ENCODE data around the gene TCTN1.
"Not testable (repeated sequence)": the region's sequence is repeated elsewhere in the genome, so short reads cannot be mapped to it uniquely, and the experiment has no call there.

The TCTN1 gene

DNA sequence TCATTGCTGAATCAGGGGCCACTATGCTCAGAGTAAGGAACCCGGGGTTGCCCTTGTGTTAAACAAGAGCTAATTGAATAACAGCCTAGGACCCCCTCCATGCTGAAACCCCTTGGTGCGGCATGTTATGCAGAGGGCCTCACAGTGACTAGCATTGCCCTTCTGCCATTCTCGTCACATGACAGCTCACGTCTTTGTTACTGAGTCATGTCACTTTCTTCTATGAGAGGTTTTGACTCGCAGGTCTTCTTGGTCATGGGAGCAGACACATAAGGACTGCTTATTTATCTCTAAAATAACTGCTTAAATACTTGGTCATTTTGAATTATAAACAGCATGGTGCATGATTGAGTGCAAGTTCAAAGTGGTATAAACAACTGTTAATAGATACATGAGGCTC, 24.9 kb downstream of the TCTN1 start:
- DNase-seq (ENCODE audit: low read depth), result no peak

DNA sequence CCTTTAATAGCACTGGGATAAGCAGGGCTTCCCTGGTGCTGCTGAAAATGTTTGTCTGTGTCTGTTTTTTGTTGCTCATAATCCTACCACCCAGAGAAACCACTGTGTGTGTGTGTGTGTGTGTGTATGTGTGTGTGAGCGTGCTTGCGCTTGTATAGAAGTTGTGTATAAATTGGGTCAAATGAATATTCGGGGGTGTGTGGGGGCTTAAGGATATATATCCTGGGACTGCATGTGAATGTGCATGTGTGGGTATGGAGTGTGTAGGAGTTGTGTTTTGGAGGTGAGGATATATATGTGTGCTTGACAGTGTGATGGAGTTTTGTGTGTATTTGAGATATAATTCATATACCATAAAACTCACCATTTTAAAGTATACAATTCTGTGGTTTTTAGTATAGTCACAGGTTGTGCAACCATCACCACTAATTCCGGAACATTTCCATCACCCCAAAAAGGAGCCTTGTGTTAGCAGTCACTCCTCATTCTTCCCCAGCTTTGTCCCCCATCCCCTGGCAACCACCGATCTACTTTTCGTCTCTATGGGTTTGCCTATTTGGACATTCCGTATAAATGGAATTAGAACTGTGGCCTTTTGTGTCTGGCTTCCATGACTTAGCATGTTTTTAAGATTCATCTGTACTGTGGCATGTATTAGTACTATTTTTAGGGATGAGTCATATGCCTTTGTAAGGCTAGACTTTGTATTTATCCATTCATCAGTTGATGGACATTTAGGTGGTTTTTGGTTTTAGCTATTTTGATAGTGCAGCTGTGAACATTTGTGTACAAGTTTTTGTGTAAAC, 25.6 kb downstream of the TCTN1 start:
- peak; percentile 10 for DNase-seq (ENCODE audit: low read depth)

DNA sequence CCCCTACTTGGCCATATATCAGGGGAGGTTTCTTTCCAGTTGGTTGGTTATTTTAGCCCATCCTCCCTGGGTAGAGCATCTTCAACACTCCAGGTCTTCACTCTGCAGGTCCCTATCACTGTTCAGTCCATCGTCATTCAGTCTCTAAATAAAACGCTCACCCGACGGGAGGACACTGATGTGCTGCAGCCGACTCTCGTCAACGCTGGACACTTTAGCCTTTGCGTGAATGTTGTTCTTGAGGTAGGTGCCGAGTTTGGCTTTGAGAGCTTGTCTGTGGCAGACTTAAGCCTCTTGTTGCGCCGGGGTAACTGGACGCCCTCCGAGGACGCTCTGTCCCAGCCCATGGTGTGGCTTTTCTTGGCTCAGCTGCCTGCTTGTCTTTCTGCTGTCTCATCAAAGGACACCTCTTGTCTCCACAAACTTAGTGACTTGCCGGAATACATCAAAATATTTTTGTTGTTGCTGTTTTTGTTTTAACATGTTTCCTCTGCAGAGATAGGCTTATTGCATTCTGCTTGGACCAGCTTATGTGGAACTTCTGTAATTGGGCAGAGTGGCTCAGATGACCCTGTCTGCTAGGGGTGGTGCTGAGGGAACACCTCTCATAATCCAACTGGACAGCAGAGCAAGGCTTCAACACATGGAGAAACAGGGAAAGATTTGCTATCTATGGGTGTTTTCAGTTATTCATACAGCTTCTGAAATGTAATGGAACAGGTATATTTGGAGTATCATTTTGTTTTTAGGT, 26.5 kb downstream of the TCTN1 start:
- no peak for DNase-seq (ENCODE audit: low read depth)

DNA sequence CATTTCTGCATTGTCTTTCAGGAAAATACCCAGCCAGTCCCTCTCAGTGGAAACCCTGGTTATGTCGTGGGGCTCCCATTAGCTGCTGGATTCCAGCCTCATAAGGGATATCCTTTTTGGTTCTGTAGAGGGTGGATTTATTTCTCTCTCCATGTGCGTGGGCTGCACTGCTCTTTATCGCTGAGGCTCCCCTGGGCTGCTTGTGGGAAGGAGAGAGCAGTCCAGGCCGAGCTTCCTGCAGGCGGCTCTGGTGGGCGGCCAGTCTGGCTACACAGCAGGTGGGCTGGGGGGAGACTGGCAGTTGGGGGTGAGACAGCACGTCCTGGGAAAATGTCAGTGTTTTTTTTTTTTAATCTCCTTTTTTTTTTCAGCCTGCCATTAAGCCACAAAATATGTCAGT, 27.6 kb downstream of the TCTN1 start:
- no peak for DNase-seq (ENCODE audit: low read depth)

DNA sequence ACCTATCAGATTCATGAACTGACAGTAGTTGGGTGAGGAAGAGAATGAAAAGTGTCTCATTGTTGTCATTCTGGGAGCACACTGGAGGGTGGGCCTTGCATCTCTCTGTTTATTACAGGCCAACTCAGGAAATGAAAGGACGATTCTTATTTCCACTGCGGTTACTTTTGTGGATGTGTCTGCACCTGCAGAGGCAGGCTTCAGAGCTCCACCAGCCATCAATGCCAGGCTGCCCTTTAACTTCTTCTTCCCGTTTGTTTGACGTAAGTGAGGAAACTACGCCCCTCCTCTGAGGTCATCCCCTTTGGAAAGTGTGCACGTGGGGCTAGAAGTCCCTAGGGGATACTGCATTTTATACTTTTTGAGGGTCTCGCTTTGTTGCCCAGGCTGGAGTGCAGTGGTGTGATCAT, 33.7 kb downstream of the TCTN1 start:
- no peak for DNase-seq (ENCODE audit: low read depth)

DNA sequence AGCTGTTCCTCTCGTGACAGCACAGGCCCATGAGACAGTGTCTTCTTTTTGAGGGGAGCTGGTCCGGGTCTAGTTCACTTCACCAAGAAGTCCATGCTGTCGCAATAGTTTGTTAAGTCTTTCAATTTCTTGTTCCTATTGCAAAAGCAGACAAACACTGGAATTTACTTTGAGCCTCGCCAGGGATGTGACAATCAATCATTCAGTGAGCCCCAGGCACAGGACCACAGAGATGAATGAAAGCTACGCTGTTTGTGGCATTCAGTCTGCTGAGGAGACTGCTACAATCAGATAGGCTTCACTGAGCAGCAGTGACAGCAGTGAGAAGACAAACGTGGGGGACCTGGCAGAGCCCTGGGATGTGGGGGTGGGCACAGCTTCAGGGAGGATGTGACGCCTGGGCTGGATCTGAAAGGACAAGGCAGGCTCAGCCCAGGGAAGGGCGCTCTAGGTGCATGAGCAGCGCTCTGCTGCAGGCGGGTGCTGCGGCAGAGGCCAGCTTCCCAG, 35.5 kb downstream of the TCTN1 start:
- no peak for DNase-seq (ENCODE audit: low read depth)

DNA sequence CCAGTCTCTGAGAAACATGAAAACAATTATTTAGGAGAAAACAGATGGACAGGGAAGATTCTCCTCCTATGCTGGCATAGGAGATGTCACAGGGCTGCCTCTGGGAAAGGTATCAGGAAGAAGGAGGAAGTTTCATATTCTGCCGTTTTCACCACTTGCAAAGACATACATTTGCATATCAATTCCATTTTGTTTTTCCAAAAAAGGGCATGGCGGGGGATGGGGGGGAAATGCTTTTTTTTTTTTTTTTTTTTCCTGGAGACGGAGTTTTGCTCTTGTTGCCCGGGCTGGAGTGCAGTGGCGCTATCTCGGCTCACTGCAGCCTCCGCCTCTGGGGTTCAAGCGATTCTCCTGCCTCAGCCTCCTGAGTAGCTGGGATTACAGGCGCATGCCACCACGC, 40.3 kb downstream of the TCTN1 start:
- DNase-seq (ENCODE audit: low read depth), result not testable (repeated sequence)

DNA sequence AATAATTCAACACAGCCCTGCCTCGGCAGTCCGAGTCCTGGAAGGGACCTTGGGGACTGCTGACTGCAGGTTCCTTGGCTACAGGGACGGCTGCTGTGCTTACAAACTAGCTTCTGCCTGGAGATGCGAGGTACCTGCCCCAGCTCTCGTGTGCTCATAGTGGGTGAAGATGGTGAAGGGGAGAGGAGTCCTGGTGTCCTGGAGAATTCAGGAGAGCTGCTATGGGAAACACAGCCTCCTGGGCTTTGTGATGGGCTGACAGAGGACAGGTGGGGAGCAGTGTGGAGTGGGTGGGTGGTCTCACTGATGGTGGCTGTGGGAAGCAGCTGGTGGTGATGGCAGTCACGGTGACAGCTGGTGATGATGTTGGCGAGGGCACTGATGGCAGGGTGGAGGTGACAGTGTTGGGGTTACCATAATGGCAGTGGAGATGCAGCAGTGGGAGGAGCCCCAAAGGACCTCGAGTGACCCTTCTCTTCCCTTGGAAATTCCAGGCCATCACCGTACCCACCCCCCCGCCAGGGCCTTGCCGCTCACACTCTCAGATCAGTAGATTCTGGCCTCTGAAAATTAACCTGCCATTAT, 42.2 kb downstream of the TCTN1 start:
- DNase-seq (ENCODE audit: low read depth), result no peak

DNA sequence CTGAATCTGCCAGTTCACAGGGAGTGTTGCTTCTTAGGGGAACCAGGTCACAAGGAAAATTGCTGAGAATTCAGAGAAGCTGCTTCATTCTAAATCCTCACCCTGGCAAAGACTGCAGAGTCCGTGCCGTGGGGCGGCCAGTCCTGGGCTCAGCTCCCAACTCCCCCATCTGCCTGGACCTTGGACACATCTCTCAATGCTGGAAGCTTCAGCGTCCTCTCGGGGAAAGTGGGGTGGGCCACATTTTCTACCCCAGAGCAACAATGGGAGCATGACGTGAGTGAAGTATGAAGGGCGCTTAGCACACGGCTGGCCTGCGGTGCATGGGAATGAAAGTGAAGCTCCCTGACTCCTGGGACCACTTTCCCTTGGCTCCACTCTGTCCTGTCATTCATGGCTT, 43.8 kb downstream of the TCTN1 start:
- no peak for DNase-seq (ENCODE audit: low read depth)

DNA sequence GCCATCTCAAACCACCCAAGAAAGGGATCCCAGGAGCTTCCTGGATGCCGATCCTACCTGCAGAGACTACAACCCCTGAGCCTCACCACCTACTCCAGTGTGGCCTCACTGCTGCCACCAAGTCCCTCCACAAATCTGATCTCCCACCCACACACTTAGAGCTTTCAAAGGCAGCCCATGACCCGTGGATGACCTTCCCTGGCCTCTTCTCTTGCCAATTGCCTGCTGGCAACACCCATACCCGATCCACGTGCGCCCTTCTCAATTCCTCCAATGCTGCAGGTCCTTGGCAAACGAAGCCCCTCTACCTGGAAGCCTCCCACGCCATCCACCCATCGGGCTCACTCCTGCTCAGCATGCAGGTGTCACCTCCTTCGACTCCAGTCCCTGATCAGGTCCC, 44.3 kb downstream of the TCTN1 start:
- DNase-seq (ENCODE audit: low read depth), result no peak

DNA sequence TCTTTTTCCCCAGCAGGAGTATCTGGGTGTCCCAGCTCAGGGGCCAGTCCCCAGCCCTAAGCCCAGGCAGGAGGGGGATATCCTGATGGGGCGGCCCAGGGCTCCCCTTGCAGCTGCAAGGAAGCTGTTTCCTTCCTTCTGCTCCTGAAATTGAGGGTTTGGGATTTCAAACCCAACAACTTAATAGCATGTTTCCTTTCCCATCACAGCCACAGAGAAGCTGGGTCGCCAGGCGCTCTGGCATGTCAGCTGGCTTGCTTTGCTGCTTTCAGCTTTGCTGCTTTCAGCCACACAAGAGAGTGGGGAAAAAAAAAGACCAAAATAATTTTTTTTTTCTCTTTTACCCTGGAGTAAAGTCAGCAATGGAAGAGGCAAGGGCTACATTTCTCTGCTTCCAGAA, 44.9 kb downstream of the TCTN1 start:
- no peak for DNase-seq (ENCODE audit: low read depth)

DNA sequence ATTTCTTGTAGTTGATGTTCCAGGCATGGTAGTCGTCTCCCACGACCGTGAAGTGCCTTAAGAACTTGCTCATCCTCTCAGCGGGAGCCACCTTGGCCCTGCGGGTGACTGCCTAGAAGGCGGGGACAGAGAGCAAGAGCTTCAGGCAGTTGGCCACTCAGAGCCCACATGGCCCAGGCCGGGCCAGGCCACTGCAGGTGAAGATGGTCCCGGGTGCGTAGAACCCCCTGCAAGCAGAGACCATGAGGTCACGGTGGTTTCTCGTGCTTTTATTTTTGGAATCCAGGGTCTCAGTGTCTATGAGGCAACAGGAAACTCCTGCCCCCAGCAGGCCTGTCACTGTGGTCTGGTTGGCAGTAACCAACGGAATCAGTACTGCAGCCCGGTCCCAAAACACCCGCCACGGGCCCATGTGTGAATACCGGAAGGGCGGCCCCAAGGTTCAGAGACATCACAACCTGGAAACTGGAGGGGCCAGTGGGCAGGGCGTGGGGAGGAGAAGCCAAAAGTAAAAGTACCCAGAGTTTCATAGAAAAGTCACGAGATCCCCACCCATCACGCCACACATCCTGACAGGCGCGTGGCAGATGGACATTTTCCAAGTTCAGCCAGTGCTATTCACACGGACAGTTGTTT, 47.5 kb downstream of the TCTN1 start:
- DNase-seq (ENCODE audit: low read depth), result no peak

DNA sequence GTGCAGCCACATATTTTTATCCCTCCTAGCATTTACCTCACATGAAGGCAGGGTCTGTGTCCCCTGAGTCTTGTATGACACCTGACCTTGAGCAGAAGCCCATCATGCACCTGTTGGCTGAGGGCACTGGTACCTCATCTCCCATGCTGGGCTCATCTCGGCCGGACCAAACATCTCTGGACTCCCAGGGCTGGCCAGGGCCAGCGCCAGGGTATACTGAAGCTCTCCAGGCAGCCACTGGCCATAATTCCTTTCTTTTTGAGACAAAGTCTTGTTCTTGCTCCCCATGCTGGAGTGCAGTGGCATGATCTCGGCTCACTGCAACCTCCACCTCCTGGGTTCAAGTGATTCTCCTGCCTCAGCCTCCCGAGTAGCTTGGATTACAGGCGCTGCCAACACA, 53.0 kb downstream of the TCTN1 start:
- no peak for DNase-seq (ENCODE audit: low read depth)

DNA sequence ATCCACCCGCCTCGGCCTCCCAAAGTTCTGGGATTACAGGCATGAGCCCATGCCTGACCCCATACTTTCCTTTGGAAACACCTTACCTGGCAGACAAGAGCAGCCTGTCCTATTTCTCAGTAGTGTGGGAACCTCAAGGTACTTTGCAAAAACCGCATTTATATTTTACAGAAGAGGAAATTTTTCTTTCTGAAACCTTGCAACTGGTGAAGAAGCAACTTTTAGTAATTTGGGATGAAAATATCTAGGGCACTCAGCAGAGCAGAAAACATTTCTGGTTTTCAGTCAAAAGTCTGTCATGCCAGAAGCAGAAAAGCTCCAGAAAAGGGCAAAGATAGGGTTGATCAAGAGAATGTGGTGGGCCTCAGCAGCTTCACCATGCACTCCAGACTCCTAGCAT, 53.7 kb downstream of the TCTN1 start:
- no peak for DNase-seq (ENCODE audit: low read depth)

DNA sequence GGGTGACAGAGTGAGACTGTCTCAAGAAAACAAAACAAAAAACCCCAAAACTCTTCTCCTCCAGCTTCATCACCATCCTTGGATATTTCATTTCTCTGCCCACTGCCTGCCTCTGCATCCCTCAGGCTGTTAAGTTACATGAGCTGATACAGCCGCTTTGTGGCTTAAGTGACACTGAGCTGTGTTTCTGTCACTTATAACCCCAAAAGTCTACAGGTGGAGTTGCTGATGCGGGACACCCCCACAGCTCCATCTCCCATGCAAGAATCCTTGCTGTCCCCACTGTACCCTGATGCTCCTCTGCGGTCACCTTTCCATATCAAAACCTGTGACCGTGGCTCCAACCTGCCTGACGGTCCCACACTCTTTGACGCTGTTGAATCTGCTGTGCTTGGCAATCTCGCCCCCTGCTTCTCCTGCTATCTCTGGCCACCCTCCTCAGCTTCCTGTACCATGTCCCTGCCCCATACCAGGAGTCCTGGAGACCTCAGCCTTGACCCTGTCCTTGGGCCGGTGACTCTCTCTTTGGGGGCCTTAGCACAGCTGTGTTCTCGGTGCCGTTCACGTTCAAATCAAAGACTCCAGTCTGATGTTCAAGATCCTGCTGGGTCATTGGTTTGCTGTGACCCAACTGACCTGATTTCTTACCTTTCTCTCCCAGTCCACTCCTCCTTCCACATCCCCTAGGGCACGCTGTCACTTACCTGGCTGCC, 54.7 kb downstream of the TCTN1 start:
- no peak for DNase-seq (ENCODE audit: low read depth)

DNA sequence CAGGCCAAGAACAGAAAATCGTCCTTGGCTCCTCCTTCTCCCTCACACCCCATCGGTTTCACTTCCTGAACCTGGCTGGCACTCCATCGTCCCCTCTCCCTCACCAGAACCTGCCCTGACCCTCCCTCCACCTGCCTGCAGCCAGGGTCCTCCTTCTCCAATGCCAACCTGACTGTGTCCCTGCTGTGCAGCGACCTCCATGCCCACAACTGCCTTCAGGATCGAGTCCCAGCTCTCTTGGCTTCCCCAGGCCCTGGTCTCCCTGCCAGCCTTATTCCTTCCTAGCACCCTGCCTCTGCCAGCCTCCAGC, 55.2 kb downstream of the TCTN1 start:
- no peak for DNase-seq (ENCODE audit: low read depth)

DNA sequence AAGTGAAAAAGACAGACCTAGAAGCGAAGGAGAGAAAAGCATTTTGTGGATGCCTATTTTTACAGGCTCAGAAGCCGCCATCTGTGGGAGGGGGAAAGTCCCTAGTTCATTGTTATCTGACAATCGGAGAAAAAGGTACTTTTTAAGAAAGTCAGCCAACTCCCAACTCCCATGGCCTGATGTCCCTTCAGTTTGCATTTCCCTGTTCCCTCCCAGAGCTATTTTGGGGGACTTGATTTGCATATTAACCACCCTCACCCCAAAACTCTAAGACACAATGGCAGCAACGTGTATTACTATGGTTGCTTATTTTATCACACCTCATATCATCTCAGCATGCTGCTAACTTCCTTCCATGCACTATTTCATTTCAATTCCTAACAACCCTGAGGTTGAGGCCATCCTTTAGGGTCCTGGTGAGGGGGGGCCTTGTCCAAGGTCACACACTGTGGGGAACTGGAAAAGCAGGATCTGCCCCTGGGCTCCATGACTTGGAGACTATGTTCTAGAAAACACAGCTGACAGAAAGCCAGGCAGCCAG, 56.3 kb downstream of the TCTN1 start:
- DNase-seq (ENCODE audit: low read depth), result no peak

DNA sequence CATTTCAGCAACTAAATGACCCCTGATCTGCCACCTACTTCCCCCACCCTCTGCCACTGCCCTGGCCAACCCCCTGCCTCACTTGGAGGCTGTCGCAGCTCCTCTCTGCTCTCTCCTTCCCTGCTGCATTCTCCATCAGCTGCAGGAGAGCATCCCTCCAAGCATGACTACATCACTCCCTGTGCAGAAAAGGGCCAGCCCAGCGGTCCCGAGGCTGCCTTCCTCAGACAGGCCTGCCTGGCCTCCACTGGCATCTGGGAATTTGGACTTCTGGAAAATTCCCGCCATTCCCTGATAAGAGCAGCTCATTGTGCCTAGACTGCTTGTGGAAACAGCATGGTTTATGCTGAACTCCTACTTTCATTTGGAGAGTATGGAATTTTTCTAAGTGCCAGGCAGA, 62.2 kb downstream of the TCTN1 start:
- DNase-seq (ENCODE audit: low read depth), result no peak

DNA sequence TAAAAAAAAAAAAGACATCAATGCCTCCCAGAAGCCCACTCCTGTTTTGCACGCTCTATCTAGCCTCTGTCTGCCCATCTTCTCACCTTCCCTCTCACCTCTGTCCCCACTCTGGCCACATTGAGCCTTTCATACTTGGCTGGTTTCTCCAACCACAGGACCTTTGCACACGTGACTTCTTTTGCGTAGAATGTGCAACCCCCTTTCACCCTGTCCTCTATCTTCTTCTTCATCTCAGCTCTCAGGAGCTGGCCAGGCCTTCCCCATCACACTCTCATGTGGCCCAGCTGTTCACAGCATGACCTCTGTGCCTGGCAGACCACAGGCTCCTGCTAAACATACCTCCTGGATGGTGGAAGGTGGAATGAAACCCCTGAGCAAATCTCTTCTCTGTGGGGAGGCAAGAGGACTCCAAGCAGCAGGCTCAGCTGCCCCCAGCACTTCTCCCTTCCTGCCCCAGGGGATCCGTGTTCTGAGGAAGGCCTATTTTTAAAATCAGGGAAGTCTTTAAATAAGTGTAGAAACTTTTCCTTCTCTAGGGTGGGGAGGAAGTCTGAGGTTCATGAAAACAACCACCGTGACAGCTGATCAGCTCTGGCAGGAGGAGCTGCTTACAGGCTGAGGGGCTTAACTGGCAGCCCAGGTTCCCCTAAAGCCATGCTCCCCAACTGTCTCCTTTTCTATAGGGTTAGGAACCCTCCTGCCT, 63.4 kb downstream of the TCTN1 start:
- DNase-seq (ENCODE audit: low read depth), result no peak

DNA sequence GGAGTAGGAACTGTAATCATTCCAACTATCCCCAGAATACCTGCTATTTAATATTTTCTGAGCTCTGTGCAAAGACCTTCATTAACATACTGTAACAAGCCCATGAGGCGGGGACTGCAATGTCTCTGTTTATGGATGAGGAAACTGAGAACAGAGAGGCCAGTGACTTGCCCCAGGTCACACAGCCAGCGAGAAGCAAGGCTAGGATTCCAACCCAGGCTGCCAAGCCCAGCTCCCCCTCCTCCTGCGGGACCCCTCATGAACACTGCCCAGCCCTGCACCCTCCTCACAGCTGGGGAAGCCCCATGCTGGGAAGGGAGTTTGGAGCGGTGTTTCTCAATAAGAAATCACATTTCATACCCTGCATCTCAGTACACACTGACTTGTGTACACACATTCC, 64.1 kb downstream of the TCTN1 start:
- DNase-seq (ENCODE audit: low read depth), result no peak

DNA sequence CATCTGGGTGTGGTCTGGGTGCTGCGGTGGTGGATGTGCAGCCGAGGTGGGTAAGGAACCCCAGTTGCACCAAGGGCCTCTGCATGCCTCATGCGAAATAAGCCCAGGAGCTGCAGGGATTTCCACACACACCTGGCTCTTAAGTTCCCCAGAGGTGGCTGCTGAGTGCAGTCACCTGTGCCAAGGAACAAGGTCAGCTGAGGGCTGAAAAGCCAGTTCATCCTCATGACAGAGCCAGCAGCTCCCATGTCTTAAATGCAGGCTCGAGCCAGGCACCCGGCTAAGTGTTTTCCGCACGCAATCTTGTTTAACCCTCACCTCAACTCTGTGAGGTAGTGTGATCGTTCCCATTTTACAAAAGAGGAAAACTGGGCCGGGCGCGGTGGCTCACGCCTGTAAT, 65.3 kb downstream of the TCTN1 start:
- no peak for DNase-seq (ENCODE audit: low read depth)
